CD4-positive, CD25-positive, alpha-beta regulatory T cell (primary cell): ENCODE measurements around the gene PRR9. TPM values are rescaled to one million over a fixed set of nuclear protein-coding genes. Genes with fewer than 3 reads are reported as not detected.
"Not testable (repeated sequence)": the region's sequence is repeated elsewhere in the genome, so short reads cannot be mapped to it uniquely, and the experiment has no call there.

Source experiments
- ATAC-seq, 2 donors: fragments of 150-1000 bp; cut with Tn5 transposase; one replicate each; pipeline ENCODE4 v1.10.0; 2021; ENCODE audit warnings: low read depth in 2 of 2, moderate number of reproducible peaks in 2 of 2, moderate library complexity in 1 of 2
- DNase-seq, 3 donors: peaks; one replicate each; pipeline versions ENCODE4 v3.0.0 to v3.0.0-alpha.2; 2012 to 2022; ENCODE audit warnings: mixed read lengths in 1 of 3
- H3K27ac ChIP-seq: one replicate; pipeline ENCODE4 v1.7.0; 2013; ENCODE audit warnings: mild to moderate bottlenecking, low read length; ENCODE audit not compliant: insufficient read depth, poor library complexity, severe bottlenecking
- H3K27me3 ChIP-seq: one replicate; pipeline ENCODE4 v1.7.0; 2013; ENCODE audit warnings: low read length; ENCODE audit not compliant: control insufficient read depth, insufficient read depth
- H3K36me3 ChIP-seq: one replicate; pipeline ENCODE4 v1.7.0; 2013; ENCODE audit warnings: mild to moderate bottlenecking, low read length, moderate library complexity; ENCODE audit not compliant: control insufficient read depth, insufficient read depth
- H3K4me1 ChIP-seq: 2 replicates; pipeline ENCODE4 v1.7.0; 2013; ENCODE audit warnings: mild to moderate bottlenecking, low read length; ENCODE audit not compliant: insufficient read depth, control insufficient read depth, poor library complexity, severe bottlenecking
- H3K4me3 ChIP-seq: one replicate; pipeline ENCODE4 v1.7.0; 2013; ENCODE audit warnings: low read depth, mild to moderate bottlenecking, low read length, moderate library complexity
- H3K9me3 ChIP-seq, 2 experiments: 1 replicate in 1 of 2; 2 replicates in 1 of 2; pipeline ENCODE4 v1.7.0; 2013; ENCODE audit warnings: low read length in 2 of 2, mild to moderate bottlenecking in 1 of 2, moderate library complexity in 1 of 2; ENCODE audit not compliant: control insufficient read depth in 2 of 2
- H3K27ac Mint-ChIP-seq, 3 donors: one replicate each; pipeline ENCODE4 v1.8.0; 2020 to 2022; ENCODE audit warnings: mild to moderate bottlenecking in 3 of 3, mixed read lengths in 3 of 3, moderate library complexity in 2 of 3
- H3K27me3 Mint-ChIP-seq: one replicate; pipeline ENCODE4 v1.8.0; 2022; ENCODE audit warnings: mild to moderate bottlenecking, mixed read lengths
- H3K36me3 Mint-ChIP-seq: one replicate; pipeline ENCODE4 v1.8.0; 2020; ENCODE audit warnings: mixed read lengths
- H3K4me1 Mint-ChIP-seq, 4 donors: one replicate each; pipeline ENCODE4 v1.8.0; 2020 to 2022; ENCODE audit warnings: mixed read lengths in 4 of 4, mild to moderate bottlenecking in 1 of 4
- H3K4me3 Mint-ChIP-seq, 4 donors: one replicate each; pipeline ENCODE4 v1.8.0; 2020 to 2022; ENCODE audit warnings: mild to moderate bottlenecking in 4 of 4, mixed read lengths in 4 of 4, moderate library complexity in 3 of 4
- H3K9me3 Mint-ChIP-seq, 7 donors: one replicate each; pipeline ENCODE4 v1.8.0; 2020 to 2022; ENCODE audit warnings: mixed read lengths in 7 of 7, mild to moderate bottlenecking in 3 of 7, moderate library complexity in 2 of 7
- polyA plus RNA-seq, 4 donors: library from polyadenylated mRNA; unstranded; fragments of 300-500 nt; fragmentation: Illumina TruSeq; gene quantifications; one replicate each; pipeline ENCODE4 v1.2.3, GENCODE V29; 2021
- total RNA-seq: library from RNA; stranded (reverse); gene quantifications from one replicate; pipeline ENCODE4 v1.2.3, GENCODE V29; 2022

The PRR9 gene
- total RNA-seq: not detected
- polyA plus RNA-seq: not detected

GRCh38 chr1:153217212-153217611 is at the start of gene PRR9:
PRR9 (plus strand) TSS chr1:153217584; CDS start chr1:153218145, 561 bp downstream.
- H3K36me3 Mint-ChIP-seq: no peaks in the 10 kb centered on the region
- H3K27ac ChIP-seq: no peak within 1 kb of the TSS
- DNase-seq (no peak), ATAC-seq (no peak)
- H3K4me3 ChIP-seq: no peak within 1 kb of the TSS
- no peaks in the 10 kb centered on the region for H3K4me1 Mint-ChIP-seq
- H3K4me1 ChIP-seq: no peaks in the 10 kb centered on the region
- no peaks in the 10 kb centered on the region for H3K9me3 Mint-ChIP-seq
- no peaks in the 10 kb centered on the region for H3K9me3 ChIP-seq
- H3K4me3 Mint-ChIP-seq: no peak within 1 kb of the TSS
- H3K36me3 ChIP-seq: no peaks in the 10 kb centered on the region
- H3K27ac Mint-ChIP-seq: no peak within 1 kb of the TSS
- H3K27me3 ChIP-seq: no peaks in the 10 kb centered on the region
- H3K27me3 Mint-ChIP-seq: peaks cover 21% of the 10 kb centered on the region

- ATAC-seq (no peak), DNase-seq (no peak)
- Mint-ChIP-seq H3K27ac (no peak overlapping the region), H3K4me1 (no peaks in the 10 kb centered on the region), H3K9me3 (peaks cover 0 to 1% (median 0%) of the 10 kb centered on the region in 7 donors), H3K27me3 (peaks cover 11% of the 10 kb centered on the region), H3K36me3 (no peaks in the 10 kb centered on the region), H3K4me3 (no peak overlapping the region)
- Histone ChIP-seq H3K36me3 (no peaks in the 10 kb centered on the region), H3K4me3 (no peak overlapping the region), H3K9me3 (no peaks in the 10 kb centered on the region), H3K27me3 (peaks cover 4% of the 10 kb centered on the region), H3K4me1 (no peaks in the 10 kb centered on the region), H3K27ac (no peak overlapping the region)
Measured at GRCh38 chr1:153168686-153169085, 48.7 kb upstream of the PRR9 start.

GRCh38 chr1:153174624-153175023 is 42.8 kb upstream of the PRR9 start:
- Histone ChIP-seq H3K9me3 (no peaks in the 10 kb centered on the region), H3K27ac (no peak overlapping the region), H3K4me1 (no peaks in the 10 kb centered on the region), H3K4me3 (no peak overlapping the region), H3K27me3 (peaks cover 4% of the 10 kb centered on the region), H3K36me3 (no peaks in the 10 kb centered on the region)
- no peaks in the 10 kb centered on the region for H3K4me1 Mint-ChIP-seq
- H3K27ac Mint-ChIP-seq: no peak overlapping the region
- DNase-seq: no peak
- H3K36me3 Mint-ChIP-seq: no peaks in the 10 kb centered on the region
- H3K4me3 Mint-ChIP-seq: no peak overlapping the region
- H3K27me3 Mint-ChIP-seq: peaks cover 3% of the 10 kb centered on the region
- peaks cover 0 to 1% (median 0%) of the 10 kb centered on the region in 7 donors for H3K9me3 Mint-ChIP-seq
- ATAC-seq: no peak

GRCh38 chr1:153178922-153179321 is 38.5 kb upstream of the PRR9 start:
- Mint-ChIP-seq H3K27ac (no peak overlapping the region), H3K9me3 (peaks cover 0 to 4% (median 0%) of the 10 kb centered on the region in 7 donors)
- no peaks in the 10 kb centered on the region for H3K36me3 ChIP-seq

GRCh38 chr1:153180556-153180955 is 36.8 kb upstream of the PRR9 start:
- ATAC-seq: no peak
- DNase-seq: no peak
- peaks cover 7% of the 10 kb centered on the region for H3K27me3 ChIP-seq
- Mint-ChIP-seq H3K36me3 (no peaks in the 10 kb centered on the region), H3K9me3 (peaks cover 0 to 16% (median 1%) of the 10 kb centered on the region in 7 donors), H3K4me3 (no peak overlapping the region), H3K27me3 (peaks cover 19% of the 10 kb centered on the region), H3K4me1 (no peaks in the 10 kb centered on the region), H3K27ac (no peak overlapping the region)
- H3K36me3 ChIP-seq: no peaks in the 10 kb centered on the region
- no peaks in the 10 kb centered on the region for H3K4me1 ChIP-seq
- H3K9me3 ChIP-seq: no peaks in the 10 kb centered on the region
- H3K4me3 ChIP-seq: no peak overlapping the region
- H3K27ac ChIP-seq: no peak overlapping the region

More at GRCh38 chr1:153178922-153179321, 38.5 kb upstream of the PRR9 start:
- no peak overlapping the region for H3K4me3 Mint-ChIP-seq
- Histone ChIP-seq H3K4me3 (no peak overlapping the region), H3K9me3 (no peaks in the 10 kb centered on the region), H3K4me1 (no peaks in the 10 kb centered on the region), H3K27ac (no peak overlapping the region), H3K27me3 (peaks cover 7% of the 10 kb centered on the region)
- DNase-seq (no peak), ATAC-seq (no peak)
- no peaks in the 10 kb centered on the region for H3K36me3 Mint-ChIP-seq
- no peaks in the 10 kb centered on the region for H3K4me1 Mint-ChIP-seq
- peaks cover 15% of the 10 kb centered on the region for H3K27me3 Mint-ChIP-seq

- not testable (repeated sequence) for H3K4me3 Mint-ChIP-seq, H3K4me1 ChIP-seq, DNase-seq, H3K36me3 Mint-ChIP-seq, H3K27ac Mint-ChIP-seq, ATAC-seq, H3K27ac ChIP-seq, H3K9me3 ChIP-seq, H3K4me1 Mint-ChIP-seq, H3K4me3 ChIP-seq, H3K36me3 ChIP-seq
- peaks cover 0 to 29% (median 6%) of the 10 kb centered on the region in 7 donors for H3K9me3 Mint-ChIP-seq
- H3K27me3 Mint-ChIP-seq: peaks cover 10% of the 10 kb centered on the region
- peaks cover 14% of the 10 kb centered on the region for H3K27me3 ChIP-seq
Measured at GRCh38 chr1:153188301-153188700, 29.1 kb upstream of the PRR9 start.

- Mint-ChIP-seq H3K4me1 (no peaks in the 10 kb centered on the region), H3K36me3 (no peaks in the 10 kb centered on the region), H3K27ac (no peak overlapping the region), H3K9me3 (peaks cover 0 to 17% (median 6%) of the 10 kb centered on the region in 7 donors), H3K27me3 (peaks cover 8% of the 10 kb centered on the region), H3K4me3 (no peak overlapping the region)
- H3K27ac ChIP-seq: no peak overlapping the region
- H3K36me3 ChIP-seq: no peaks in the 10 kb centered on the region
- H3K9me3 ChIP-seq: no peaks in the 10 kb centered on the region
- H3K4me1 ChIP-seq: no peaks in the 10 kb centered on the region
- H3K4me3 ChIP-seq: no peak overlapping the region
- H3K27me3 ChIP-seq: peaks cover 18% of the 10 kb centered on the region
- no peak for DNase-seq
- no peak for ATAC-seq
Measured at GRCh38 chr1:153190373-153190772, 27.0 kb upstream of the PRR9 start.

- Histone ChIP-seq H3K9me3 (no peaks in the 10 kb centered on the region), H3K4me3 (no peak overlapping the region), H3K27ac (no peak overlapping the region), H3K4me1 (no peaks in the 10 kb centered on the region), H3K27me3 (peaks cover 18% of the 10 kb centered on the region), H3K36me3 (no peaks in the 10 kb centered on the region)
- H3K27me3 Mint-ChIP-seq: peaks cover 4% of the 10 kb centered on the region
- no peak for ATAC-seq
- H3K4me3 Mint-ChIP-seq: no peak overlapping the region
- no peaks in the 10 kb centered on the region for H3K36me3 Mint-ChIP-seq
- no peak for DNase-seq
- H3K27ac Mint-ChIP-seq: no peak overlapping the region
- H3K9me3 Mint-ChIP-seq: peaks cover 0 to 2% (median 0%) of the 10 kb centered on the region in 7 donors
- no peaks in the 10 kb centered on the region for H3K4me1 Mint-ChIP-seq
Measured at GRCh38 chr1:153192697-153193096, 24.7 kb upstream of the PRR9 start.
